Stimulated activated CD4-positive, alpha-beta T cell treated with anti-CD3 and anti-CD28 coated beads, Interleukin-2, amount 100 ng/mL, for 24 hours (primary cell): ENCODE results near the gene JPH3.

Experiments
- DNase-seq, 2 donors: peaks; one replicate each; pipeline ENCODE4 v3.0.0-alpha.2; 2020

The JPH3 gene

GRCh38 chr16:87602001-87602775 is at the start of gene JPH3:
TSS of gene JPH3 (plus strand) at chr16:87602508. CDS start at chr16:87603147, 639 bp downstream.
- DNase-seq = peak in 1 of 2 donors; percentile 7

GRCh38 chr16:87552772-87553573 is 49.3 kb upstream of the JPH3 start:
- no peak for DNase-seq

- DNase-seq = no peak
Measured at GRCh38 chr16:87554754-87555427, 47.4 kb upstream of the JPH3 start.

- DNase-seq = no peak
Measured at GRCh38 chr16:87555647-87556046, 46.7 kb upstream of the JPH3 start.

- no peak for DNase-seq
Measured at GRCh38 chr16:87556941-87557459, 45.3 kb upstream of the JPH3 start.

GRCh38 chr16:87558682-87559081 is 43.6 kb upstream of the JPH3 start:
- no peak for DNase-seq

GRCh38 chr16:87559945-87560344 is 42.4 kb upstream of the JPH3 start:
- DNase-seq = no peak

- peak; percentile 24 to 47 for DNase-seq
Measured at GRCh38 chr16:87560428-87561199, 41.7 kb upstream of the JPH3 start.

- DNase-seq = no peak
Measured at GRCh38 chr16:87561200-87562105, 40.9 kb upstream of the JPH3 start.

GRCh38 chr16:87562201-87562600 is 40.1 kb upstream of the JPH3 start:
- no peak for DNase-seq

GRCh38 chr16:87563022-87563421 is 39.3 kb upstream of the JPH3 start:
- DNase-seq = no peak

GRCh38 chr16:87563714-87564523 is 38.4 kb upstream of the JPH3 start:
- no peak for DNase-seq

GRCh38 chr16:87564524-87564778 is 37.9 kb upstream of the JPH3 start:
- DNase-seq = no peak

- DNase-seq = no peak
Measured at GRCh38 chr16:87569601-87570571, 32.4 kb upstream of the JPH3 start.

GRCh38 chr16:87570572-87570937 is 31.8 kb upstream of the JPH3 start:
- DNase-seq = no peak

- DNase-seq = peak in 1 of 2 donors; percentile 29
Measured at GRCh38 chr16:87570938-87571867, 31.1 kb upstream of the JPH3 start.

GRCh38 chr16:87571868-87572244 is 30.5 kb upstream of the JPH3 start:
- no peak for DNase-seq

GRCh38 chr16:87572959-87573358 is 29.3 kb upstream of the JPH3 start:
- DNase-seq = no peak
